GM18858 (cell line): ENCODE data around the gene HDGF.

ENCODE experiments used
- ATAC-seq: cut with Tn5 transposase; IDR thresholded peaks from one replicate; pipeline ENCODE4 v1.9.1; 2021; ENCODE audit not compliant: unreplicated experiment

Gene HDGF

GRCh38 chr1:156751451-156751756 lies at the start of gene HDGF:
Gene HDGF (minus strand): TSS chr1:156751675. CDS start chr1:156751429, 246 bp downstream.
- ATAC-seq: no peak

- no peak for ATAC-seq
Measured at GRCh38 chr1:156797212-156797871, 45.9 kb upstream of the HDGF start.

GRCh38 chr1:156796340-156797097 lies 45.0 kb upstream of the HDGF start:
- no peak for ATAC-seq

GRCh38 chr1:156795787-156796186 lies 44.3 kb upstream of the HDGF start:
- no peak for ATAC-seq

- ATAC-seq: no peak
Measured at GRCh38 chr1:156795374-156795733, 43.9 kb upstream of the HDGF start.

GRCh38 chr1:156794506-156795373 lies 43.3 kb upstream of the HDGF start:
- no peak for ATAC-seq

- ATAC-seq: no peak
Measured at GRCh38 chr1:156789621-156790318, 38.3 kb upstream of the HDGF start.

GRCh38 chr1:156788136-156788535 lies 36.7 kb upstream of the HDGF start:
- ATAC-seq: no peak

- no peak for ATAC-seq
Measured at GRCh38 chr1:156786640-156787039, 35.2 kb upstream of the HDGF start.

- ATAC-seq: no peak
Measured at GRCh38 chr1:156785458-156785857, 34.0 kb upstream of the HDGF start.

- no peak for ATAC-seq
Measured at GRCh38 chr1:156781585-156782186, 30.2 kb upstream of the HDGF start.

GRCh38 chr1:156777573-156777972 lies 26.1 kb upstream of the HDGF start:
- ATAC-seq: no peak

GRCh38 chr1:156776942-156777341 lies 25.5 kb upstream of the HDGF start:
- ATAC-seq: no peak

GRCh38 chr1:156775799-156776198 lies 24.3 kb upstream of the HDGF start:
- no peak for ATAC-seq

- ATAC-seq: no peak
Measured at GRCh38 chr1:156773607-156774006, 22.1 kb upstream of the HDGF start.

GRCh38 chr1:156772728-156773497 lies 21.4 kb upstream of the HDGF start:
- no peak for ATAC-seq

GRCh38 chr1:156772222-156772621 lies 20.7 kb upstream of the HDGF start:
- ATAC-seq: no peak

GRCh38 chr1:156768610-156769295 lies 17.3 kb upstream of the HDGF start:
- ATAC-seq: no peak

GRCh38 chr1:156767879-156768604 lies 16.6 kb upstream of the HDGF start:
- ATAC-seq: no peak
